GM12878 (cell line): ENCODE results near the gene ZNF576. TPM values are rescaled to one million over a fixed set of nuclear protein-coding genes. Genes with fewer than 3 reads are reported as not detected.

Source experiments
- ATF7 ChIP-seq: fragments of 450-650 bp; IDR thresholded peaks from 2 replicates; pipeline ENCODE4 v1.6.1; 2016; ENCODE audit warnings: low read depth, mild to moderate bottlenecking
- EED ChIP-seq: sonication (generic); IDR thresholded peaks from 2 replicates; pipeline ENCODE4 v1.6.1; 2016; ENCODE audit warnings: antibody characterized with exemption, low read depth
- GATAD2B ChIP-seq: fragments of 450-650 bp; conservative IDR thresholded peaks from 2 replicates; pipeline ENCODE4 v1.6.1; 2017; ENCODE audit warnings: low read depth, mild to moderate bottlenecking, moderate library complexity
- HCFC1 ChIP-seq: fragments of 150-350 bp; IDR thresholded peaks from 2 replicates; pipeline ENCODE4 v1.6.1; 2014; ENCODE audit warnings: low read length
- HDAC6 ChIP-seq: fragments of 200-600 bp; sonication (generic); IDR thresholded peaks from one replicate; pipeline ENCODE4 v1.8.0; 2017; ENCODE audit warnings: antibody characterized with exemption; ENCODE audit not compliant: unreplicated experiment
- MAX ChIP-seq: IDR thresholded peaks from 2 replicates; pipeline ENCODE4 v1.6.1; 2012; ENCODE audit warnings: low read depth, low read length, improper control_type of control experiment
- MEF2B ChIP-seq: fragments of 450-650 bp; IDR thresholded peaks from 2 replicates; pipeline ENCODE4 v1.6.1; 2018; ENCODE audit warnings: mild to moderate bottlenecking, moderate library complexity; ENCODE audit not compliant: partially characterized antibody, poor library complexity, severe bottlenecking
- NBN ChIP-seq: fragments of 450-650 bp; IDR thresholded peaks from 2 replicates; pipeline ENCODE4 v1.6.1; 2016
- NR2F1 ChIP-seq: fragments of 450-650 bp; conservative IDR thresholded peaks from 2 replicates; pipeline ENCODE4 v1.6.1; 2017; ENCODE audit warnings: mild to moderate bottlenecking
- NRF1 ChIP-seq: conservative IDR thresholded peaks from 2 replicates; pipeline ENCODE4 v1.6.1; 2011; ENCODE audit warnings: mild to moderate bottlenecking, low read depth, low read length, improper control_type of control experiment
- PAX5 ChIP-seq: IDR thresholded peaks from 2 replicates; pipeline ENCODE4 v1.6.1; 2011; ENCODE audit warnings: low read depth, low read length, borderline replicate concordance
- PKNOX1 ChIP-seq: fragments of 450-650 bp; IDR thresholded peaks from 2 replicates; pipeline ENCODE4 v1.6.1; 2016; ENCODE audit warnings: mild to moderate bottlenecking
- POU2F2 ChIP-seq: IDR thresholded peaks from 3 replicates; pipeline ENCODE4 v1.6.1; 2011; ENCODE audit warnings: low read depth, mild to moderate bottlenecking, low read length, borderline replicate concordance
- RBBP5 ChIP-seq: fragments of 200-600 bp; sonication (generic); conservative IDR thresholded peaks from 2 replicates; pipeline ENCODE4 v1.6.1; 2016
- RELA ChIP-seq: fragments of 450-650 bp; IDR thresholded peaks from 2 replicates; pipeline ENCODE4 v1.8.0; 2014; ENCODE audit warnings: borderline replicate concordance; ENCODE audit not compliant: partially characterized antibody
- STAT1 ChIP-seq: fragments of 450-650 bp; conservative IDR thresholded peaks from 2 replicates; pipeline ENCODE4 v1.6.1; 2014; ENCODE audit warnings: antibody characterized with exemption, mild to moderate bottlenecking
- USF1 ChIP-seq: IDR thresholded peaks from 2 replicates; pipeline ENCODE4 v1.6.1; 2011; ENCODE audit warnings: borderline replicate concordance, low read depth, mild to moderate bottlenecking, moderate library complexity, mixed read lengths, low read length; ENCODE audit not compliant: insufficient read depth; ENCODE audit errors: extremely low read length
- ZNF207 ChIP-seq: fragments of 450-650 bp; IDR thresholded peaks from 2 replicates; pipeline ENCODE4 v1.6.1; 2014; ENCODE audit warnings: antibody characterized with exemption, mild to moderate bottlenecking, borderline replicate concordance
- ZNF687 ChIP-seq: fragments of 450-650 bp; IDR thresholded peaks from 2 replicates; pipeline ENCODE4 v1.6.1; 2017; ENCODE audit warnings: mild to moderate bottlenecking, moderate library complexity
- polyA plus RNA-seq, 11 experiments: library from polyadenylated mRNA; depleted of rRNA in 4 of 11; unstranded in 6 of 11; stranded (reverse) in 5 of 11; fragments of >200 nt; fragmentation: Nextera tagmentation in 4 of 11; fragmentation: Illumina TruSeq in 1 of 11; extraction: Ambion mirVana in 4 of 11; extraction: Trizol in 1 of 11; gene quantifications; 1 replicate in 1 of 11; 2 replicates in 10 of 11; pipeline versions ENCODE4 v1.2.1 to v1.2.3, GENCODE V29; 2011 to 2016; ENCODE audit warnings: inconsistent platforms in 2 of 11, missing spikeins in 2 of 11, low read depth in 1 of 11
- total RNA-seq, 4 experiments: library from RNA; depleted of rRNA in 3 of 4; stranded (reverse); fragments of >200 nt in 3 of 4; fragmentation: Illumina TruSeq in 1 of 4; extraction: Trizol in 1 of 4; gene quantifications; 2 replicates each; pipeline versions ENCODE4 v1.2.1 to v1.2.3, GENCODE V29; 2013 to 2021

ZNF576 gene
- total and polyA plus RNA-seq, 10 of the 15 experiments (the other 5 are each of a cell fraction or from before 2014, with no cell fraction given), result 7.4 to 29.8 (median 14.3) TPM

- TF ChIP-seq ZNF687 (peak; percentile 98), PAX5 (peak; percentile 40), MEF2B (peak; percentile 49), NR2F1 (peak; percentile 51; the same call in 1 of the 2 replicates), RBBP5 (no peak), POU2F2 (peak; percentile 99), MAX (peak; percentile 48; the same call in 1 of the 2 replicates), EED (peak; percentile 70), USF1 (no peak), PKNOX1 (peak; percentile 29; the same call in 1 of the 2 replicates), HCFC1 (peak; percentile 38), HDAC6 (no peak), ZNF207 (peak; percentile 80), GATAD2B (peak; percentile 91), RELA (peak; percentile 34), NBN (peak; percentile 60; the same call in 1 of the 2 replicates), ATF7 (peak; percentile 12; the same call in 1 of the 2 replicates), NRF1 (peak; percentile 77), STAT1 (peak; percentile 81; the same call in 1 of the 2 replicates)
Observed at GRCh38 chr19:43619262-43620060, 23.1 kb downstream of the ZNF576 start, which contains the start of gene ZNF428 (continued).
